ENCODE results near the gene TMEM229A.

- TF ChIP-seq CTCF (optimal IDR thresholded peaks at IDR 0.05 in 1 of 3, IDR thresholded peaks at IDR 0.05 in 1 of 3, conservative IDR thresholded peaks at IDR 0.05 in 1 of 3; ENCODE audit: extremely low read depth in 1 of 3, insufficient read depth in 2 of 3, low read length in 3 of 3), result no peak
- no peak for TF ChIP-seq EZH2 (IDR thresholded peaks at IDR 0.05; ENCODE audit: low read length)
Measured at GRCh38 chr7:124035706-124036105, 2.8 kb upstream of the TMEM229A start.
